ENCODE data around the gene ENDOU. TPM values are rescaled to one million over a fixed set of nuclear protein-coding genes. Genes with fewer than 3 reads are reported as not detected.

ENDOU gene
- total RNA-seq, 1 experiment from 2014 or later = not detected

GRCh38 chr12:47722136-47722834 is 3.0 kb downstream of the ENDOU start (continued):
- TF ChIP-seq FOXK1 (CRISPR knock-in tag; IDR thresholded peaks at IDR 0.05) (no peak), ZNF263 (CRISPR knock-in tag; IDR thresholded peaks at IDR 0.05; ENCODE audit: low read depth) (no peak), ATF3 (CRISPR knock-in tag; conservative IDR thresholded peaks at IDR 0.05) (no peak), SMAD3 (CRISPR knock-in tag; IDR thresholded peaks at IDR 0.05; ENCODE audit: borderline replicate concordance) (no peak), ARID4B (CRISPR knock-in tag; IDR thresholded peaks at IDR 0.05; ENCODE audit: borderline replicate concordance) (no peak), ZMAT4 (CRISPR knock-in tag; IDR thresholded peaks at IDR 0.05) (no peak), PRRX2 (CRISPR knock-in tag; IDR thresholded peaks at IDR 0.05) (no peak), GABPB1 (CRISPR knock-in tag; IDR thresholded peaks at IDR 0.05) (no peak)

GRCh38 chr12:47721431-47721973 is 3.8 kb downstream of the ENDOU start:
- Mint-ChIP-seq H3K4me3 (no peak overlapping the region), H3K4me1 (peaks cover 18% of the 10 kb centered on the region), H3K36me3 (no peaks in the 10 kb centered on the region), H3K9me3 (no peaks in the 10 kb centered on the region), H3K27ac (no peak overlapping the region), H3K27me3 (ENCODE audit: low read depth) (peaks cover 61% of the 10 kb centered on the region)
- ATAC-seq (no peak), DNase-seq (ENCODE audit: low spot score) (no peak)
- ChIA-PET CTCF (interaction anchor here (0.9 kb wide), 1 partner anchor 23 kb away, joined by 3 read pairs; no protein-coding TSS in a partner anchor), POLR2A (no interaction called here)
- TF ChIP-seq ATF3 (CRISPR knock-in tag; conservative IDR thresholded peaks at IDR 0.05) = no peak

GRCh38 chr12:47718531-47718930 is 6.8 kb downstream of the ENDOU start:
- Mint-ChIP-seq H3K36me3 (no peaks in the 10 kb centered on the region), H3K27me3 (ENCODE audit: low read depth) (peaks cover 77% of the 10 kb centered on the region), H3K4me1 (peaks cover 29% of the 10 kb centered on the region), H3K9me3 (no peaks in the 10 kb centered on the region), H3K4me3 (no peak overlapping the region), H3K27ac (no peak overlapping the region)
- TF ChIP-seq ZSCAN18 (CRISPR knock-in tag; IDR thresholded peaks at IDR 0.05) (no peak), USF2 (CRISPR knock-in tag; IDR thresholded peaks at IDR 0.05) (no peak), FOXK1 (CRISPR knock-in tag; IDR thresholded peaks at IDR 0.05) (no peak), ATF1 (CRISPR knock-in tag; IDR thresholded peaks at IDR 0.05) (no peak)
- no peak for DNase-seq (ENCODE audit: low spot score)
- no peak for ATAC-seq
- CTCF ChIA-PET = interaction anchor here (0.6 to 8.3 kb wide), 16 partner anchors 10 to 1429 kb away, joined by 3 to 104 read pairs (median 4); partner anchors contain the start of genes RAPGEF3, SLC48A1 and VDR
- POLR2A ChIA-PET = no interaction called here
